ENCODE results near the gene CACNG8.

GRCh38 chr19:53958168-53958571, 4.6 kb upstream of the CACNG8 start:
- TF ChIP-seq EZH2phosphoT487 (IDR thresholded peaks at IDR 0.05; ENCODE audit: insufficient read depth, low read depth) (no peak), EZH2 (IDR thresholded peaks at IDR 0.05; ENCODE audit: insufficient read depth, poor library complexity, severe bottlenecking) (no peak)

All from GM23248 (cell line).